ENCODE measurements around the gene ACTG1. TPM values are rescaled to one million over a fixed set of nuclear protein-coding genes. Genes with fewer than 3 reads are reported as not detected.

The ACTG1 gene
- polyA plus RNA-seq, 1 of the 3 experiments (the other 2 are of a cell fraction): 7,871 TPM

GRCh38 chr17:81476635-81477034 is 36.0 kb downstream of the ACTG1 start:
- 79% methylated on average over 6 of the region's 6 CpGs for WGBS (ENCODE audit: low lambda C conversion rate)
- no peaks in the 10 kb centered on the region for H3K9me3 ChIP-seq
- H3F3A ChIP-seq (replicated peaks; ENCODE audit: insufficient read depth): no peaks in the 10 kb centered on the region
- ChIA-PET POLR2A (no interaction called here), CTCF (interaction anchor here (0.6 kb wide), 1 partner anchor 35 kb away, joined by 4 read pairs; no protein-coding TSS in a partner anchor)
- H3K27me3 ChIP-seq (ENCODE audit: insufficient read depth): no peaks in the 10 kb centered on the region
- H3K27ac ChIP-seq (ENCODE audit: low read depth in 2 of 2, low read length in 1 of 2): no peak overlapping the region
- H3K9me2 ChIP-seq: no peaks in the 10 kb centered on the region
- H3K4me2 ChIP-seq: no peak overlapping the region
- no peak overlapping the region for H3K4me3 ChIP-seq (ENCODE audit: low read depth in 2 of 2, low read length in 1 of 2)
- no peaks in the 10 kb centered on the region for H3K79me2 ChIP-seq (ENCODE audit: insufficient read depth)
- TF ChIP-seq USF1 (IDR thresholded peaks at IDR 0.05; ENCODE audit: borderline replicate concordance, low read depth) (no peak), YY1 (IDR thresholded peaks at IDR 0.05; ENCODE audit: low read depth) (no peak), RCOR1 (IDR thresholded peaks at IDR 0.05; ENCODE audit: low read length) (0 out of 2 replicates have a peak, but pooled peaks have one; percentile 35), MXI1 (IDR thresholded peaks at IDR 0.05; ENCODE audit: low read depth, low read length) (no peak)
- H3K36me3 ChIP-seq (replicated peaks in 1 of 2; ENCODE audit: control insufficient read depth in 1 of 2, insufficient read depth in 2 of 2, low read length in 1 of 2): no peaks in the 10 kb centered on the region
- no peak overlapping the region for H3K9ac ChIP-seq
- peaks cover 0 to 28% of the 10 kb centered on the region in 2 experiments; a peak in 2 of 4 replicates for H3K4me1 ChIP-seq (ENCODE audit: control insufficient read depth in 1 of 2, insufficient read depth in 2 of 2, low read depth in 1 of 2, low read length in 1 of 2)
- no peaks in the 10 kb centered on the region for H4K20me1 ChIP-seq (ENCODE audit: insufficient read depth)
- H2AFZ ChIP-seq (ENCODE audit: low read depth): no peak overlapping the region
- DNase-seq: no peak

DNA sequence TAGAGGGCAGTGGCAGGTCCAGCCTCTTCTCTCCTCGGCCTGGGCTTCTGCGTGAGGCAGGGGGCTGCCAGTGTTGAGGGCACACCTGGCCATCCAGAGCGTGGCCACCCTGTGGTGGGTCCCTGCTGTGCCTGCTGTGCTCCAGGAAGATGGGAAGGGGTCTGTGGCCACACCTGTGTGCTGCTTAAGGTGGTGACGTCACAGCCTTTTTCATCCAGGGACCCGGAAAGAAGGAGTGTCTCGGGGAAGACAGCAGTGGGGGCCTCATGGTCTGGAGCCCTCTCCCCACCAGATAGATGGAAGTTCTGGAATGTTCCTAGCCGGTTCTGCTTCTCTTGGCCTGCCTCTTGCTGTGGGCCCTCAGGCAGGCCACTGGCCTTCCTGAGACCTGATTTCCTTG is 36.5 kb downstream of the ACTG1 start:
- Histone ChIP-seq H3F3A (replicated peaks; ENCODE audit: insufficient read depth) (no peaks in the 10 kb centered on the region), H3K27me3 (ENCODE audit: insufficient read depth) (no peaks in the 10 kb centered on the region), H4K20me1 (ENCODE audit: insufficient read depth) (no peaks in the 10 kb centered on the region), H3K9ac (no peak overlapping the region), H3K4me3 (ENCODE audit: low read depth in 2 of 2, low read length in 1 of 2) (no peak overlapping the region), H3K9me3 (no peaks in the 10 kb centered on the region), H3K9me2 (no peaks in the 10 kb centered on the region), H3K4me2 (no peak overlapping the region), H3K79me2 (ENCODE audit: insufficient read depth) (no peaks in the 10 kb centered on the region), H3K36me3 (replicated peaks in 1 of 2; ENCODE audit: control insufficient read depth in 1 of 2, insufficient read depth in 2 of 2, low read length in 1 of 2) (no peaks in the 10 kb centered on the region), H3K27ac (ENCODE audit: low read depth in 2 of 2, low read length in 1 of 2) (no peak overlapping the region), H3K4me1 (ENCODE audit: control insufficient read depth in 1 of 2, insufficient read depth in 2 of 2, low read depth in 1 of 2, low read length in 1 of 2) (peaks cover 0 to 30% of the 10 kb centered on the region in 2 experiments; a peak in 2 of 4 replicates), H2AFZ (ENCODE audit: low read depth) (no peak overlapping the region)
- TF ChIP-seq TEAD4 (IDR thresholded peaks at IDR 0.05; ENCODE audit: borderline replicate concordance, insufficient read depth) (no peak), NFIC (IDR thresholded peaks at IDR 0.05; ENCODE audit: borderline replicate concordance) (no peak), NRF1 (IDR thresholded peaks at IDR 0.05; ENCODE audit: low read depth, low read length) (no peak), RAD21 (IDR thresholded peaks at IDR 0.05; ENCODE audit: low read length) (no peak), RCOR1 (IDR thresholded peaks at IDR 0.05; ENCODE audit: low read length) (no peak), RFX5 (IDR thresholded peaks at IDR 0.05; ENCODE audit: low read length) (no peak), EZH2phosphoT487 (IDR thresholded peaks at IDR 0.05; ENCODE audit: borderline replicate concordance, low read depth) (no peak), TAF1 (IDR thresholded peaks at IDR 0.05; ENCODE audit: borderline replicate concordance, low read depth, low read length) (no peak), POLR2AphosphoS5 (IDR thresholded peaks at IDR 0.05; ENCODE audit: low read depth, low read length) (no peak), ELF1 (IDR thresholded peaks at IDR 0.05) (no peak), IRF3 (IDR thresholded peaks at IDR 0.05; ENCODE audit: low read depth, low read length) (no peak), SMC3 (IDR thresholded peaks at IDR 0.05; ENCODE audit: low read depth, low read length) (no peak), GATA2 (CRISPR knock-in tag; IDR thresholded peaks at IDR 0.05) (no peak), YY1 (IDR thresholded peaks at IDR 0.05; ENCODE audit: low read depth) (no peak), GABPA (IDR thresholded peaks at IDR 0.05; ENCODE audit: low read depth) (no peak), FOXJ3 (CRISPR knock-in tag; IDR thresholded peaks at IDR 0.05) (no peak), SIN3A (IDR thresholded peaks at IDR 0.05; ENCODE audit: borderline replicate concordance, low read depth, low read length) (no peak), USF2 (IDR thresholded peaks at IDR 0.05; ENCODE audit: borderline replicate concordance, low read depth, low read length) (no peak), TCF12 (IDR thresholded peaks at IDR 0.05) (no peak)
- TF ChIP-seq, protein P1, sequence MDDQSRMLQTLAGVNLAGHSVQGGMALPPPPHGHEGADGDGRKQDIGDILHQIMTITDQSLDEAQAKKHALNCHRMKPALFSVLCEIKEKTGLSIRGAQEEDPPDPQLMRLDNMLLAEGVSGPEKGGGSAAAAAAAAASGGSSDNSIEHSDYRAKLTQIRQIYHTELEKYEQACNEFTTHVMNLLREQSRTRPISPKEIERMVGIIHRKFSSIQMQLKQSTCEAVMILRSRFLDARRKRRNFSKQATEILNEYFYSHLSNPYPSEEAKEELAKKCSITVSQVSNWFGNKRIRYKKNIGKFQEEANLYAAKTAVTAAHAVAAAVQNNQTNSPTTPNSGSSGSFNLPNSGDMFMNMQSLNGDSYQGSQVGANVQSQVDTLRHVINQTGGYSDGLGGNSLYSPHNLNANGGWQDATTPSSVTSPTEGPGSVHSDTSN (IDR thresholded peaks at IDR 0.05): no peak
- CTCF ChIA-PET: no interaction called here
- DNase-seq: no peak
- WGBS (ENCODE audit: low lambda C conversion rate): 81% methylated on average over 6 of the region's 7 CpGs
- POLR2A ChIA-PET: no interaction called here

Measured in SK-N-SH (cell line).